ENCODE measurements around the gene MAOB.

- no peak for TF ChIP-seq CTCF (IDR thresholded peaks at IDR 0.05)
- TF ChIP-seq POLR2A (IDR thresholded peaks at IDR 0.05), result no peak
These were observed 3.4 kb upstream of the MAOB start for GRCh38 chrX:43885617-43886016.
